Bronchial epithelial cell (primary cell): ENCODE data around the gene WDR73. TPM values are rescaled to one million over a fixed set of nuclear protein-coding genes. Genes with fewer than 3 reads are reported as not detected.

Experiments
- DNase-seq: peaks from one replicate; pipeline ENCODE4 v3.0.0-alpha.2; 2010; ENCODE audit warnings: low read depth
- FAIRE-seq: peaks from 2 replicates; lab custom pipeline; 2011; peaks lifted over from hg19 to GRCh38; lab: Jason Lieb, UNC
- H3K27me3 ChIP-seq: 2 replicates; pipeline ENCODE4 v1.5.1; 2011; ENCODE audit warnings: low read length; ENCODE audit not compliant: control insufficient read depth, insufficient read depth
- H3K36me3 ChIP-seq: 2 replicates; pipeline ENCODE4 v1.5.1; 2011; ENCODE audit warnings: low read length; ENCODE audit not compliant: control insufficient read depth, insufficient read depth
- H3K4me3 ChIP-seq: 2 replicates; pipeline ENCODE4 v1.5.1; 2011; ENCODE audit warnings: mild to moderate bottlenecking, low read depth, low read length, control low read depth
- CTCF ChIP-seq: IDR thresholded peaks from 2 replicates; pipeline ENCODE4 v1.5.1; 2011; ENCODE audit warnings: mild to moderate bottlenecking, moderate library complexity, low read length, control low read depth, inconsistent platforms; ENCODE audit not compliant: insufficient read depth, severe bottlenecking
- total RNA-seq: library from RNA; depleted of rRNA; stranded (reverse); fragments of >200 nt; gene quantifications from 2 replicates; pipeline ENCODE4 v1.2.1, GENCODE V29; 2014

Gene WDR73
- total RNA-seq, 1 donor from 2014 or later, result 24.0 TPM

GRCh38 chr15:84656972-84657371 lies 2.9 kb upstream of the WDR73 start:
- no peak for TF ChIP-seq CTCF
- no peak for DNase-seq
- Histone ChIP-seq H3K4me3 (no peak overlapping the region), H3K27me3 (no peaks in the 10 kb centered on the region), H3K36me3 (peaks cover 4% of the 10 kb centered on the region)
- FAIRE-seq, result no peak

- FAIRE-seq (no peak), DNase-seq (peak; percentile 72)
- no peaks in the 10 kb centered on the region for H3K27me3 ChIP-seq
- peaks cover 7% of the 10 kb centered on the region for H3K36me3 ChIP-seq
- peak; percentile 84 for TF ChIP-seq CTCF
- H3K4me3 ChIP-seq, result peak overlapping the region; percentile 74
Observed at GRCh38 chr15:84654689-84655453, 788 bp upstream of the WDR73 start.

DNA sequence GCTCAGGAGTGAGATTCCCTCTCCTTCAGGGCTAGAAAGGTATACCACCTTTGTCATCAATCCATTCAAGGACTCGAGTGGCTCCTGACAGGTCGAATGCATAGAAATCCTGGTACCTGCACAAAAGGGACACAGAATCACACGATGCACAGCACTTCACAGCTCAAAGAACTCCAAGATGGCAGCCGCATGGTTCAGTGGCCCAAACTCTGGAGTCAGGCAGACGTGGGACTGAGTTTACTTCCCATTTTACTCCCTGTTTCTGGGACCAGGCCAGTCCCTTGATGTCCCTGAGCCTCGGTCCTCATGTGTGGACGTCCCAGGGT lies 536 bp downstream of the WDR73 start:
- Histone ChIP-seq H3K4me3 (peak overlapping the region; percentile 74), H3K27me3 (no peaks in the 10 kb centered on the region), H3K36me3 (peaks cover 12% of the 10 kb centered on the region)
- no peak for DNase-seq
- no peak for FAIRE-seq
- no peak for TF ChIP-seq CTCF

- no peak overlapping the region for H3K4me3 ChIP-seq
- DNase-seq (no peak), FAIRE-seq (no peak)
- peaks cover 32% of the 10 kb centered on the region for H3K36me3 ChIP-seq
- H3K27me3 ChIP-seq, result no peaks in the 10 kb centered on the region
- TF ChIP-seq CTCF, result no peak
Observed at GRCh38 chr15:84649706-84650105, 4.4 kb downstream of the WDR73 start.

GRCh38 chr15:84648539-84648938 lies 5.5 kb downstream of the WDR73 start:
- no peak for TF ChIP-seq CTCF
- no peak for FAIRE-seq
- Histone ChIP-seq H3K4me3 (no peak overlapping the region), H3K27me3 (no peaks in the 10 kb centered on the region), H3K36me3 (peaks cover 35% of the 10 kb centered on the region)
- peak; percentile 34 for DNase-seq

GRCh38 chr15:84647726-84648125 lies 6.4 kb downstream of the WDR73 start:
- H3K36me3 ChIP-seq, result peaks cover 38% of the 10 kb centered on the region
- FAIRE-seq, result no peak
- no peak for TF ChIP-seq CTCF

More at GRCh38 chr15:84647726-84648125, 6.4 kb downstream of the WDR73 start:
- Histone ChIP-seq H3K27me3 (no peaks in the 10 kb centered on the region), H3K4me3 (no peak overlapping the region)
- no peak for DNase-seq
